Fibroblast of pulmonary artery (primary cell): ENCODE measurements around the gene MMP15.

ENCODE experiments used
- DNase-seq: peaks from one replicate; pipeline ENCODE4 v3.0.0-alpha.2; 2010; ENCODE audit warnings: low read depth
- H3K4me3 ChIP-seq: replicated peaks from 2 replicates; pipeline ENCODE4 v1.5.1; 2011; ENCODE audit warnings: low read depth, mild to moderate bottlenecking, control low read depth, low read length, moderate library complexity
- TF ChIP-seq, protein P1 (sequence below): IDR thresholded peaks from 2 replicates; pipeline ENCODE4 v1.5.1; 2011; ENCODE audit warnings: mild to moderate bottlenecking, control low read depth, low read length, inconsistent platforms; ENCODE audit errors: missing control alignments

MMP15 gene

DNA sequence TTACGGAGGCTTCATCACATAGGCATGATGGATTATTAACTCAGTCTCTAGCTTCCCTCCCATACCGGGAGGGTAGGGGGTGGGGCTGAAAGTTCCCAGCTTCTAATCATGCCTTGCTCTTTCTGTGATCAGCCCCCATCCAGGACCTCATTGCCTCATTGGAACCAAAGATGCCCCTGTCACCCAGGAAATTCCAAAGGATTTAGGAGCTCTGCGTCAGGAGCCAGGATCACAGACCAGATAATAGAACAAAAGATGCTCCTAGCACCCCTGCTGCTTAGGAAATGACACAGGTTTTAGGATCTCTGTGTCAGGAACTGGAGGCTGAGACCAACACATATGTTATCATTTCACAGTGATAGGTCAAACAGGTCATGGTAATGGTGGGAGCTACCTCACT lies 14.7 kb upstream of the MMP15 start:
- no peak for DNase-seq
- TF ChIP-seq, protein P1, sequence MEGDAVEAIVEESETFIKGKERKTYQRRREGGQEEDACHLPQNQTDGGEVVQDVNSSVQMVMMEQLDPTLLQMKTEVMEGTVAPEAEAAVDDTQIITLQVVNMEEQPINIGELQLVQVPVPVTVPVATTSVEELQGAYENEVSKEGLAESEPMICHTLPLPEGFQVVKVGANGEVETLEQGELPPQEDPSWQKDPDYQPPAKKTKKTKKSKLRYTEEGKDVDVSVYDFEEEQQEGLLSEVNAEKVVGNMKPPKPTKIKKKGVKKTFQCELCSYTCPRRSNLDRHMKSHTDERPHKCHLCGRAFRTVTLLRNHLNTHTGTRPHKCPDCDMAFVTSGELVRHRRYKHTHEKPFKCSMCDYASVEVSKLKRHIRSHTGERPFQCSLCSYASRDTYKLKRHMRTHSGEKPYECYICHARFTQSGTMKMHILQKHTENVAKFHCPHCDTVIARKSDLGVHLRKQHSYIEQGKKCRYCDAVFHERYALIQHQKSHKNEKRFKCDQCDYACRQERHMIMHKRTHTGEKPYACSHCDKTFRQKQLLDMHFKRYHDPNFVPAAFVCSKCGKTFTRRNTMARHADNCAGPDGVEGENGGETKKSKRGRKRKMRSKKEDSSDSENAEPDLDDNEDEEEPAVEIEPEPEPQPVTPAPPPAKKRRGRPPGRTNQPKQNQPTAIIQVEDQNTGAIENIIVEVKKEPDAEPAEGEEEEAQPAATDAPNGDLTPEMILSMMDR: no peak
- no peak overlapping the region for H3K4me3 ChIP-seq

DNA sequence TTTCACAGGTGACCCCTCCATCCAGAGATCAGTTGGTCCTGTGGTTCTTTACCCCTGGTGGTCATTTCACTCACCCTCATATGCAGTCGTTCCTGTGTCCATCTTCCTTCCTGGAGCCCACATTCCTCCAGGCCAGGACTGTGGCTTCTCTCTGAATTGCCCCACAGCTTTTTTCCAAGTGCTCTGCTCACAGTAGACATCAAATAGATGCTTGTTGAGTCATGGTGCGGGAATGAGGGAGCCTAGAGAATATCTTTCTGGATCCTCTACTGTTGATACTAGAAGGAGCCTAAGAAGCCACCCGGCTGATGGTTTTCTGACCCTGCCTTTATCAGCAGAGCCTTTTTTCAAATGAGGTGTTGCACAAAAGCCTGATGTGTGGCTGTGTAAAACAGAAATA lies 13.9 kb upstream of the MMP15 start:
- peak; percentile 66 for DNase-seq
- TF ChIP-seq, protein P1: peak; percentile 1
- H3K4me3 ChIP-seq: no peak overlapping the region

DNA sequence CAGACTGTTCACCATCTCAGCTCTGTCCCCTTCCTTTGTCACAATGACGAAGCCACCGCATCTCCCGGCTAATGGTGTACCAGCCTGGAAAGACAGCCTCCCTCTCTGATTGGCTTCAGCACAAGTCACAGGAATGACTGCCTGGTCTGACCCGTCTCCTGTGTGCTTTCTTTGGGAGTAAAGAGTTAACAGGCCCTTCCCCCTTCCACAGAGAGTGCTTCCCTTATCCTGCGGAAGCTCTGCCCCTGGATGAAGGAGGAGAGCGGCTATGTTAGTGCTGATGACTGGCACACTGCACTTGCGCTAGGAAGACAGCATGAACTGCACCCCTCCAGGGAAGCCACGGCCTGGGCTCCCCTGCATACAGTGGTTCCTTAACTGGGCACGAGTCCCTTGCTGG lies 13.1 kb upstream of the MMP15 start:
- no peak for DNase-seq
- TF ChIP-seq, protein P1: no peak
- H3K4me3 ChIP-seq: no peak overlapping the region

DNA sequence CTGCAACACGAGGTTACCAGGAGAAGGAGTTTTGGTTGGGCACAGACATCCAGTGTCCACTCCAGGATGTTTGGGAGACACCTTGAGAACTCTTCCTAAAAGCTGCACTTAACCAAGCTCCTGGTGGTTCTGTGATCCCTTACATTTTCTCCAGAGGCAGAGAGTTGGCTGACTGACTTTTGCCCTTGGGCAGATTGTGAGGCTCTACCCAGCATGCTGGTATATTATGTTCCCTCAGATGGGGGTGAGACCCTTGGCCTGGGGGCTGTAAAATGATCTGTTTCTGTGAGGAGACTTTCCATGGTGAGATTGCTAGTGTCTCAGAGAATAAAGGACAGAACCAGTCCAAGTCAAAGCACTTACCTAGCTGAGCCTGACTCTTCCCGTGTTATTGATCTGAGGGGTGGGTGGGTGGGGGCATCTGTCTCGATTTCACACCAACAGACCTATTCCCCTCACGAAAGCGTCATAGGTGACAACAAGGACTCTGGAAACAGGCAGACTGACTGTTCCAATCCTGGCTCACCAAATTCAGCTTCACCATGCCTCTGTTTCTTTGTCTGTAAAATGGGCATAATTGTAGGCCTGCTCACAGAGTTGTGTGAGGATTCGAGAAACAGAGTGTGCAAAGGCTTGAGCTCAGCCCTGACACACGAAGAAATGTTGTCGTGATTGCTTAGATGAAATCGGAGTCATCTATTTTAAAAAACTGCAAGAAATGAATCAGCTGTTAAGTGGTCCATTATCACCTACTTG lies 12.2 kb upstream of the MMP15 start:
- H3K4me3 ChIP-seq: no peak overlapping the region
- DNase-seq: no peak
- TF ChIP-seq, protein P1: no peak

DNA sequence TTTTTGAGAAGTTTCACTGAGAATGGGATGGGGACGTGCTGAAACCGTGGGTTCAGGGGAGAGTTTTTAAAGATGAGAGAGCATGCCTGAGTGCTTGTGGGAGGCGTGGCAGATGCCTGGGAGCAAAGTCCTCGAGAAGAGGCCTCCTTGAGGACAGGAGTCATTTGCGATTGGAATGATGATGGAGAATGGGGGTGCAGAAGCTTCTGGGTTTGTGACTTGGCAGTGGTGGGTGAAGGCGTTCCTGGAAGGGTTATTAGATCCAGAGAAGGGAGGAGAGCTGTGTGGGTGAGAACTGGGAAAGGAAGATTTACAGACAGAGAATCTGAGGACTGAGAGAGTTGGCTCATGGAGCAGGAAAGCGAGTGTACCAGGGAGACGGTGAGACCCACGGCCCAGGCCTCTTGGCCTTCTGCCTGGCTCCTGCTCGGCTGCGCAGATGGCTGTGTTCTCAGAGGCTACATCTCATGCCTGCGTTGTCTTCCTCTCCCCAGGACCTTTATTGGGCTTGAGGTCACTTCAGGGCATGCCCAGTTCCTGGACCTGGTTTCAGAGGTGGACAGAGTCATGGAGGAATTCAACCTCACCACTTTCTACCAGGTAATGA lies 8.6 kb upstream of the MMP15 start:
- H3K4me3 ChIP-seq: no peak overlapping the region
- no peak for DNase-seq
- TF ChIP-seq, protein P1: no peak

DNA sequence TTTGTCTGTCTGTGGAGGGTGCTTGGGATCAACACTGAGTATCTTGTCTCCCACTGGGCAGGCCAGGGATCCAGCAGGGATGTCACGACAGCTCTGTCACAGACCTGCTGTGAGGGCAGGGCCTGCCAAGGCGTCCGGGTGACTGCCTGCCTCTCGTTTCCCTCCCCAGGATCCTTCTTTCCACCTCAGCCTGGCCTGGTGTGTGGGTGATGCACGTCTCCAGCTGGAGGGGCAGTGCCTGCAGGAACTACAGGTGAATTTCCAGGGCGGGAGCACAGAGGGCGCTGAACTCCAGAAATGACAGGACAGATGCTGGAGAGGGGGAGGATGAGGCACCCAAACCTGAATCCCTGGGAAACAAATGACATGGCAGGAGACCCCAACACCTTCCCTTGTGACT lies 6.8 kb upstream of the MMP15 start:
- DNase-seq: no peak
- H3K4me3 ChIP-seq: no peak overlapping the region
- TF ChIP-seq, protein P1: no peak
